Measurements from ENCODE around the gene HLCS. TPM values are rescaled to one million over a fixed set of nuclear protein-coding genes. Genes with fewer than 3 reads are reported as not detected.

The HLCS gene
- total and polyA plus RNA-seq, 10 of the 15 experiments (the other 5 are each of a cell fraction or from before 2014, with no cell fraction given): 1.5 to 12.7 (median 9.6) TPM

DNA sequence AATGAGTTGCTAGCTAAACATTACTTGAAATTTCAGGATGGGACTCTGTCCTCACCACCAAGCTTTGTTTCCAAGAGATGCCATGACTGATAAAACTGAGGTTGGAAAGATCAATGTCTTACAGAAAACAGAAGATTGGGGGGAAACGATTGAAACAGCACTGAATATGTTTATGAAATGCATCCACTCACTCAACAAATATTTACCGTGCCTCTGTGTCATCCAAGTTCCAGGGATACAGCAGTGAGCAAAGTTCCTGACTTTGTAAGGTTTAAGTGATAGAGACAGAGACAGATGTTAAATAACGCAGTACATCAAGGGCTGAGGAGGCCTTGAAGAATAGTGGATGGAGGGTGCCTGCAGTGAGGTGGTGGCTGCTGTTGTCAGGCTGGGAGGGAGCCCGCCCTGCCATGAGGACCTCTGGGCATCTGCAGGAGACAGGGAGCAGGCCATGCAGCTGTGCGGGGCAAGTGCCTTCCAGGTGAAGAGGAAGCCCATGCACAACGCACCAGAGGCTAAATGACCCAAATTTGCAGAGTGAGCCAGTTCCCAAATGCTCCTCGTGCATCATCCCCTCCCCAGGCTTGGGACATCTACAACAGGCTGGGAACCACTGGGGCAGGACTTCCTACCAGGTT is 108.0 kb downstream of the HLCS start:
- Histone ChIP-seq H3K79me2 (ENCODE audit: control insufficient read depth, insufficient read depth, low read length) (no peaks in the 10 kb centered on the region), H3K27me3 (replicated peaks in 1 of 2; ENCODE audit: control insufficient read depth in 2 of 2, insufficient read depth in 2 of 2, low read length in 1 of 2) (no peaks in the 10 kb centered on the region), H4K20me1 (ENCODE audit: control insufficient read depth, insufficient read depth) (no peaks in the 10 kb centered on the region), H3K9ac (ENCODE audit: control insufficient read depth, insufficient read depth, low read length) (no peak overlapping the region), H3K36me3 (ENCODE audit: control insufficient read depth in 2 of 2, insufficient read depth in 2 of 2, low read length in 1 of 2) (no peaks in the 10 kb centered on the region), H3K4me3 (no peak overlapping the region), H3K27ac (ENCODE audit: control insufficient read depth, insufficient read depth) (no peak overlapping the region), H3K4me1 (ENCODE audit: control insufficient read depth, insufficient read depth, low read length) (peaks cover 8% of the 10 kb centered on the region; the same call in 1 of the 2 replicates), H3K4me2 (ENCODE audit: control insufficient read depth, insufficient read depth) (no peak overlapping the region), H2AFZ (ENCODE audit: control insufficient read depth, low read depth, low read length) (no peak overlapping the region), H3K9me3 (replicated peaks; ENCODE audit: control insufficient read depth, insufficient read depth, low read length) (no peaks in the 10 kb centered on the region)
- DNase-seq (ENCODE audit: low read depth, low spot score) (no peak), ATAC-seq (no peak), FAIRE-seq (no peak)
- intact Hi-C loops (cut with micrococcal nuclease; ENCODE audit: unreplicated experiment) (no loop called here), in situ Hi-C loops (cut with MboI) (no loop called here)
- ChIA-PET SMC1A (ENCODE audit: uncharacterized antibody, unreplicated experiment) (no interaction called here), RAD21 (ENCODE audit: unreplicated experiment) (no interaction called here), CTCF (no interaction called here), POLR2A (no interaction called here)
- TF ChIP-seq, protein P1, sequence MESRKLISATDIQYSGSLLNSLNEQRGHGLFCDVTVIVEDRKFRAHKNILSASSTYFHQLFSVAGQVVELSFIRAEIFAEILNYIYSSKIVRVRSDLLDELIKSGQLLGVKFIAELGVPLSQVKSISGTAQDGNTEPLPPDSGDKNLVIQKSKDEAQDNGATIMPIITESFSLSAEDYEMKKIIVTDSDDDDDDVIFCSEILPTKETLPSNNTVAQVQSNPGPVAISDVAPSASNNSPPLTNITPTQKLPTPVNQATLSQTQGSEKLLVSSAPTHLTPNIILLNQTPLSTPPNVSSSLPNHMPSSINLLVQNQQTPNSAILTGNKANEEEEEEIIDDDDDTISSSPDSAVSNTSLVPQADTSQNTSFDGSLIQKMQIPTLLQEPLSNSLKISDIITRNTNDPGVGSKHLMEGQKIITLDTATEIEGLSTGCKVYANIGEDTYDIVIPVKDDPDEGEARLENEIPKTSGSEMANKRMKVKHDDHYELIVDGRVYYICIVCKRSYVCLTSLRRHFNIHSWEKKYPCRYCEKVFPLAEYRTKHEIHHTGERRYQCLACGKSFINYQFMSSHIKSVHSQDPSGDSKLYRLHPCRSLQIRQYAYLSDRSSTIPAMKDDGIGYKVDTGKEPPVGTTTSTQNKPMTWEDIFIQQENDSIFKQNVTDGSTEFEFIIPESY (IDR thresholded peaks at IDR 0.05): no peak
- TF ChIP-seq YY1 (IDR thresholded peaks at IDR 0.05; ENCODE audit: low read depth, low read length): no peak
- TF ChIP-seq LARP7 (IDR thresholded peaks at IDR 0.05): no peak
- TF ChIP-seq, protein P2, sequence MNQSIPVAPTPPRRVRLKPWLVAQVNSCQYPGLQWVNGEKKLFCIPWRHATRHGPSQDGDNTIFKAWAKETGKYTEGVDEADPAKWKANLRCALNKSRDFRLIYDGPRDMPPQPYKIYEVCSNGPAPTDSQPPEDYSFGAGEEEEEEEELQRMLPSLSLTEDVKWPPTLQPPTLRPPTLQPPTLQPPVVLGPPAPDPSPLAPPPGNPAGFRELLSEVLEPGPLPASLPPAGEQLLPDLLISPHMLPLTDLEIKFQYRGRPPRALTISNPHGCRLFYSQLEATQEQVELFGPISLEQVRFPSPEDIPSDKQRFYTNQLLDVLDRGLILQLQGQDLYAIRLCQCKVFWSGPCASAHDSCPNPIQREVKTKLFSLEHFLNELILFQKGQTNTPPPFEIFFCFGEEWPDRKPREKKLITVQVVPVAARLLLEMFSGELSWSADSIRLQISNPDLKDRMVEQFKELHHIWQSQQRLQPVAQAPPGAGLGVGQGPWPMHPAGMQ (IDR thresholded peaks at IDR 0.05; ENCODE audit: borderline replicate concordance): no peak
- TF ChIP-seq DPF2 (IDR thresholded peaks at IDR 0.05): no peak
- no peak for TF ChIP-seq CBX3 (IDR thresholded peaks at IDR 0.05; ENCODE audit: borderline replicate concordance, low read depth)
- no peak for TF ChIP-seq SREBF1 (IDR thresholded peaks at IDR 0.05; ENCODE audit: low read length)
- TF ChIP-seq BACH1 (IDR thresholded peaks at IDR 0.05; ENCODE audit: borderline replicate concordance): no peak
- TF ChIP-seq, protein P3, sequence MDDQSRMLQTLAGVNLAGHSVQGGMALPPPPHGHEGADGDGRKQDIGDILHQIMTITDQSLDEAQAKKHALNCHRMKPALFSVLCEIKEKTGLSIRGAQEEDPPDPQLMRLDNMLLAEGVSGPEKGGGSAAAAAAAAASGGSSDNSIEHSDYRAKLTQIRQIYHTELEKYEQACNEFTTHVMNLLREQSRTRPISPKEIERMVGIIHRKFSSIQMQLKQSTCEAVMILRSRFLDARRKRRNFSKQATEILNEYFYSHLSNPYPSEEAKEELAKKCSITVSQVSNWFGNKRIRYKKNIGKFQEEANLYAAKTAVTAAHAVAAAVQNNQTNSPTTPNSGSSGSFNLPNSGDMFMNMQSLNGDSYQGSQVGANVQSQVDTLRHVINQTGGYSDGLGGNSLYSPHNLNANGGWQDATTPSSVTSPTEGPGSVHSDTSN (IDR thresholded peaks at IDR 0.05; ENCODE audit: insufficient replicate concordance, low read depth, low read length): no peak
- TF ChIP-seq ZNF24 (IDR thresholded peaks at IDR 0.05): no peak
- no peak for TF ChIP-seq MEF2B (IDR thresholded peaks at IDR 0.05; ENCODE audit: partially characterized antibody, poor library complexity, severe bottlenecking)
- TF ChIP-seq HDGF (IDR thresholded peaks at IDR 0.05): no peak
- no peak for TF ChIP-seq STAT3 (IDR thresholded peaks at IDR 0.05; ENCODE audit: low read depth, low read length)
- TF ChIP-seq SIN3A (IDR thresholded peaks at IDR 0.05; ENCODE audit: low read depth, low read length): no peak
- no peak for TF ChIP-seq ATF7 (IDR thresholded peaks at IDR 0.05; ENCODE audit: low read depth)
- WGBS (ENCODE audit: insufficient coverage, insufficient replicate concordance, low lambda C conversion rate, missing lambda C conversion rate): 75% methylated on average over 7 of the region's 7 CpGs
- no TSS peak for BruUV-seq (replicated peaks)

Measured in GM12878 (cell line).